Endodermal cell (in vitro differentiated cells): ENCODE measurements around the gene NUP98. TPM values are rescaled to one million over a fixed set of nuclear protein-coding genes. Genes with fewer than 3 reads are reported as not detected.
A peak's percentile ranks its signal among the peaks of the same experiment; 100 is the strongest.

Experiments
- DNase-seq: peaks from one replicate; pipeline ENCODE4 v3.0.0-alpha.2; 2017
- H3K27ac ChIP-seq: 2 replicates; pipeline ENCODE4 v1.5.1; 2013; ENCODE audit warnings: mild to moderate bottlenecking, low read depth, low read length, moderate library complexity
- H3K27me3 ChIP-seq: 2 replicates; pipeline ENCODE4 v1.6.1; 2013; ENCODE audit warnings: mild to moderate bottlenecking, low read length, moderate library complexity; ENCODE audit not compliant: insufficient read depth, control insufficient read depth, poor library complexity, severe bottlenecking
- H3K36me3 ChIP-seq: 2 replicates; pipeline ENCODE4 v1.7.0; 2013; ENCODE audit warnings: mild to moderate bottlenecking, low read length, moderate library complexity; ENCODE audit not compliant: control insufficient read depth, insufficient read depth
- H3K4me1 ChIP-seq: one replicate; pipeline ENCODE4 v1.7.0; 2013; ENCODE audit warnings: low read length; ENCODE audit not compliant: control insufficient read depth, insufficient read depth
- H3K4me3 ChIP-seq: 2 replicates; pipeline ENCODE4 v1.5.1; 2013; ENCODE audit warnings: mild to moderate bottlenecking, low read length, moderate library complexity
- H3K9ac ChIP-seq: 2 replicates; pipeline ENCODE4 v1.6.1; 2013; ENCODE audit warnings: mild to moderate bottlenecking, low read length, moderate library complexity; ENCODE audit not compliant: poor library complexity, severe bottlenecking; ENCODE audit errors: extremely low read depth
- H3K9me3 ChIP-seq: 2 replicates; pipeline ENCODE4 v1.6.1; 2013; ENCODE audit warnings: mild to moderate bottlenecking, low read length, moderate library complexity; ENCODE audit not compliant: control insufficient read depth
- H3K27ac Mint-ChIP-seq: 2 replicates; pipeline ENCODE4 v1.8.0; 2020; ENCODE audit warnings: mixed read lengths
- H3K27me3 Mint-ChIP-seq: 2 replicates; pipeline ENCODE4 v1.8.0; 2021; ENCODE audit warnings: mild to moderate bottlenecking, mixed read lengths; ENCODE audit not compliant: insufficient read depth
- H3K36me3 Mint-ChIP-seq: 2 replicates; pipeline ENCODE4 v1.8.0; 2020; ENCODE audit warnings: low read depth, mixed read lengths
- H3K4me1 Mint-ChIP-seq: 2 replicates; pipeline ENCODE4 v1.8.0; 2020; ENCODE audit warnings: mixed read lengths
- H3K4me3 Mint-ChIP-seq: 2 replicates; pipeline ENCODE4 v1.8.0; 2020; ENCODE audit warnings: mild to moderate bottlenecking, moderate library complexity, mixed read lengths
- H3K9me3 Mint-ChIP-seq: 2 replicates; pipeline ENCODE4 v1.8.0; 2020; ENCODE audit warnings: mild to moderate bottlenecking, mixed read lengths
- WGBS, 2 experiments: methylation state at CpG; one replicate each; pipeline versions ENCODE4 v1.1.5 to v1.1.7; 2013; ENCODE audit warnings: missing lambda C conversion rate in 2 of 2, mixed read lengths in 1 of 2; ENCODE audit not compliant: insufficient coverage in 1 of 2, insufficient read length in 1 of 2; 5-methylcytosine and 5-hydroxymethylcytosine counted together
- total RNA-seq, 2 donors: library from RNA; stranded (reverse); fragmentation: NEBNext Ultra II Directional in 1 of 2; extraction: Animal tissue kit (Norgen Biotek cat#: 25700) in 1 of 2; gene quantifications; 2 replicates in 1 of 2; 3 replicates in 1 of 2; pipeline ENCODE4 v1.2.1, GENCODE V29; 2021
- TF ChIP-seq, protein P1 (sequence below): fragments of 200-600 bp; sonication (generic); conservative IDR thresholded peaks from 2 replicates; pipeline ENCODE4 v1.5.0; 2021; ENCODE audit warnings: antibody characterized with exemption, mild to moderate bottlenecking

Gene NUP98
- total RNA-seq, 2 donors from 2014 or later = 81.6 to 92.6 TPM

- no peak for DNase-seq
- H3K9ac ChIP-seq = no peak overlapping the region
- Mint-ChIP-seq H3K36me3 (peaks cover 87% of the 10 kb centered on the region), H3K27ac (no peak overlapping the region), H3K9me3 (no peaks in the 10 kb centered on the region), H3K4me3 (no peak overlapping the region), H3K4me1 (peaks cover 2% of the 10 kb centered on the region), H3K27me3 (no peaks in the 10 kb centered on the region)
- no peak overlapping the region for H3K4me3 ChIP-seq
- H3K36me3 ChIP-seq = peaks cover 92% of the 10 kb centered on the region
- H3K27ac ChIP-seq = no peak overlapping the region
- peaks cover 5% of the 10 kb centered on the region for H3K4me1 ChIP-seq
- H3K27me3 ChIP-seq = no peaks in the 10 kb centered on the region
- 95 to 100% methylated on average over 2 to 3 of the region's 3 CpGs for WGBS, 2 experiments
- no peaks in the 10 kb centered on the region for H3K9me3 ChIP-seq
- TF ChIP-seq, protein P1, sequence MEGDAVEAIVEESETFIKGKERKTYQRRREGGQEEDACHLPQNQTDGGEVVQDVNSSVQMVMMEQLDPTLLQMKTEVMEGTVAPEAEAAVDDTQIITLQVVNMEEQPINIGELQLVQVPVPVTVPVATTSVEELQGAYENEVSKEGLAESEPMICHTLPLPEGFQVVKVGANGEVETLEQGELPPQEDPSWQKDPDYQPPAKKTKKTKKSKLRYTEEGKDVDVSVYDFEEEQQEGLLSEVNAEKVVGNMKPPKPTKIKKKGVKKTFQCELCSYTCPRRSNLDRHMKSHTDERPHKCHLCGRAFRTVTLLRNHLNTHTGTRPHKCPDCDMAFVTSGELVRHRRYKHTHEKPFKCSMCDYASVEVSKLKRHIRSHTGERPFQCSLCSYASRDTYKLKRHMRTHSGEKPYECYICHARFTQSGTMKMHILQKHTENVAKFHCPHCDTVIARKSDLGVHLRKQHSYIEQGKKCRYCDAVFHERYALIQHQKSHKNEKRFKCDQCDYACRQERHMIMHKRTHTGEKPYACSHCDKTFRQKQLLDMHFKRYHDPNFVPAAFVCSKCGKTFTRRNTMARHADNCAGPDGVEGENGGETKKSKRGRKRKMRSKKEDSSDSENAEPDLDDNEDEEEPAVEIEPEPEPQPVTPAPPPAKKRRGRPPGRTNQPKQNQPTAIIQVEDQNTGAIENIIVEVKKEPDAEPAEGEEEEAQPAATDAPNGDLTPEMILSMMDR = no peak
Measured at GRCh38 chr11:3679077-3679476, 118.3 kb downstream of the NUP98 start.

DNA sequence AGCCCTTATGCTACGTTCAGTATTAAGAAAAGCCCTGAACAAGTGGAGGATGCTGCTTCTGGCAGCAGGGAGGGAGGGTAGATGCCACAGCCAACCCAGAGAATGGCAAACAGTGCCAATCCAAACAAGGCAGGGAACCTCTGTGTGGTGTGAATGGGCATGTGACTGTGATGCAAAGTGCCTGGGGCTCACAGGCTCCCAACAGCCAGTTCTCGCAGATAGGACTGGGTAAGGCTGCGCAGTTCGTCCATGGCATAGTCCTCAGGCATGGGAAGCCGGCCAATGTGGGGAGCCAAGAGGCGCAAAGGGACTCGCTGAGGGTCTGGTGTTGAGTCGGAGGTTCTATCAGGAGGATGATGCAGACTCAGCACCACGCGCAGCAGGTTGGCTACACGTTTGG is 121.4 kb downstream of the NUP98 start:
- H3K27me3 ChIP-seq = no peaks in the 10 kb centered on the region

DNA sequence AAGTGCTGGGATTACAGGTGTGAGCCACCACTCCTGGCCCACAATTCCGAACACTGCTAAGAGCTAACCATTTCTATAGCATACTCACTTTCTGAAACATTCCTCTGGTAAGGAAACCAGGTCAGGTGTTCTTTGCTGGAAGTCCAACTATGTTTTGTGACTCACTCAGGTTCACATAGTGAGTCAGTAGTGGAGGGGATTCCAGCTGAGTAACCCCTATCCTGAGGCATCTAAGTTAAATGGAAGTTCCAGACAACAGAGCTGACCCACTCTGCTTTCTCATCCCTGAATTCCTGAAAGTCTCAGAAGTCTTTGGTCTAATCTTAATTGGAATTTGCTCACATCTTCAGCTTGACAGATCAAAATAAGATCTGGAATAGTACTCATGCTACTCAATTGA is 123.2 kb downstream of the NUP98 start:
- peaks cover 27% of the 10 kb centered on the region for H3K4me1 Mint-ChIP-seq
- WGBS, 2 experiments = 100% methylated on average over 1 of the region's 1 CpG
- peaks cover 56% of the 10 kb centered on the region for H3K36me3 Mint-ChIP-seq
- no peak for DNase-seq
- Histone ChIP-seq H3K9ac (no peak overlapping the region), H3K27ac (no peak overlapping the region), H3K27me3 (no peaks in the 10 kb centered on the region), H3K9me3 (no peaks in the 10 kb centered on the region), H3K4me1 (peaks cover 10% of the 10 kb centered on the region), H3K4me3 (no peak overlapping the region), H3K36me3 (peaks cover 73% of the 10 kb centered on the region)
- no peak overlapping the region for H3K4me3 Mint-ChIP-seq
- TF ChIP-seq, protein P1 = no peak
- no peaks in the 10 kb centered on the region for H3K9me3 Mint-ChIP-seq
- no peaks in the 10 kb centered on the region for H3K27me3 Mint-ChIP-seq
- H3K27ac Mint-ChIP-seq = no peak overlapping the region

More for the DNA sequence above, 121.4 kb downstream of the NUP98 start:
- H3K36me3 ChIP-seq = peaks cover 87% of the 10 kb centered on the region
- Mint-ChIP-seq H3K27me3 (no peaks in the 10 kb centered on the region), H3K36me3 (peaks cover 68% of the 10 kb centered on the region), H3K9me3 (no peaks in the 10 kb centered on the region), H3K4me1 (peaks cover 20% of the 10 kb centered on the region), H3K4me3 (no peak overlapping the region), H3K27ac (peak overlapping the region; percentile 45)
- TF ChIP-seq, protein P1 = no peak
- peaks cover 10% of the 10 kb centered on the region for H3K4me1 ChIP-seq
- 95 to 100% methylated on average over 11 of the region's 11 CpGs for WGBS, 2 experiments
- no peak overlapping the region for H3K9ac ChIP-seq
- H3K4me3 ChIP-seq = no peak overlapping the region
- no peak overlapping the region for H3K27ac ChIP-seq
- no peak for DNase-seq
- no peaks in the 10 kb centered on the region for H3K9me3 ChIP-seq
